NCI-H2227 treated with DMSO at 0.1 percent for 48 hours (cell line): ENCODE measurements around the gene RECQL5.

Experiments
- DNase-seq: peaks from one replicate; lab custom pipeline; 2025; lab: John Stamatoyannopoulos, UW

RECQL5 gene

GRCh38 chr17:75688209-75688825 is 21.4 kb upstream of the RECQL5 start:
- no peak for DNase-seq

- no peak for DNase-seq
Measured at GRCh38 chr17:75685499-75685898, 18.5 kb upstream of the RECQL5 start.

- DNase-seq: no peak
Measured at GRCh38 chr17:75684924-75685323, 18.0 kb upstream of the RECQL5 start.

GRCh38 chr17:75684249-75684648 is 17.3 kb upstream of the RECQL5 start:
- no peak for DNase-seq

GRCh38 chr17:75683583-75683982 is 16.6 kb upstream of the RECQL5 start:
- DNase-seq: no peak

GRCh38 chr17:75681289-75681688 is 14.3 kb upstream of the RECQL5 start:
- DNase-seq: no peak

- DNase-seq: no peak
Measured at GRCh38 chr17:75680431-75680830, 13.5 kb upstream of the RECQL5 start.

GRCh38 chr17:75679706-75680211 is 12.8 kb upstream of the RECQL5 start:
- no peak for DNase-seq

- DNase-seq: no peak
Measured at GRCh38 chr17:75676461-75676860, 9.5 kb upstream of the RECQL5 start.

GRCh38 chr17:75673487-75673886 is 6.5 kb upstream of the RECQL5 start:
- no peak for DNase-seq

GRCh38 chr17:75672011-75672410 is 5.1 kb upstream of the RECQL5 start:
- DNase-seq: no peak

GRCh38 chr17:75670868-75671267 is 3.9 kb upstream of the RECQL5 start:
- no peak for DNase-seq

- no peak for DNase-seq
Measured at GRCh38 chr17:75668489-75668888, 1.5 kb upstream of the RECQL5 start.

- DNase-seq: no peak
Measured at GRCh38 chr17:75667825-75668224, 871 bp upstream of the RECQL5 start.

- no peak for DNase-seq
Measured at GRCh38 chr17:75665981-75666380, 973 bp downstream of the RECQL5 start.

GRCh38 chr17:75664099-75664549 is 2.8 kb downstream of the RECQL5 start:
- DNase-seq: no peak

- DNase-seq: no peak
Measured at GRCh38 chr17:75662511-75662910, 4.4 kb downstream of the RECQL5 start.

GRCh38 chr17:75661531-75661930 is 5.4 kb downstream of the RECQL5 start:
- no peak for DNase-seq

- DNase-seq: no peak
Measured at GRCh38 chr17:75658237-75658636, 8.7 kb downstream of the RECQL5 start.

- no peak for DNase-seq
Measured at GRCh38 chr17:75654176-75654575, 12.8 kb downstream of the RECQL5 start.

GRCh38 chr17:75652934-75653549 is 13.9 kb downstream of the RECQL5 start:
- DNase-seq: no peak

- DNase-seq: no peak
Measured at GRCh38 chr17:75652341-75652740, 14.6 kb downstream of the RECQL5 start.

GRCh38 chr17:75650874-75651273 is 16.1 kb downstream of the RECQL5 start:
- DNase-seq: no peak

GRCh38 chr17:75649687-75650086 is 17.3 kb downstream of the RECQL5 start:
- no peak for DNase-seq
